A673 (cell line): ENCODE measurements around the gene KCND3. TPM values are rescaled to one million over a fixed set of nuclear protein-coding genes. Genes with fewer than 3 reads are reported as not detected.

Source experiments
- BruUV-seq: library from RNA; stranded (reverse); fragments of 400-500 nt; replicated peaks from 2 replicates; lab custom pipeline; 2021; lab: Mats Ljungman, UMichigan
- CTCF ChIA-PET: fragments of 300-600 bp; sonication (Branson Sonifier 250); formaldehyde crosslinking; loops from one replicate; lab custom pipeline; 2022; ENCODE audit warnings: antibody characterized with exemption; lab: Charles Lee
- POLR2A ChIA-PET: fragments of 300-600 bp; sonication (Branson Sonifier 250); formaldehyde crosslinking; loops from one replicate; lab custom pipeline; 2022; ENCODE audit warnings: antibody characterized with exemption; ENCODE audit not compliant: low non-redundant PET; lab: Charles Lee
- DNase-seq: peaks from one replicate; pipeline ENCODE4 v3.0.0-alpha.2; 2015; ENCODE audit warnings: low spot score
- H3K27ac ChIP-seq: fragments of 200-600 bp; sonication (generic); 2 replicates; pipeline ENCODE4 v1.5.1; 2016; ENCODE audit warnings: mixed run types, low read depth, mild to moderate bottlenecking, mixed read lengths, antibody characterized with exemption, low read length; ENCODE audit not compliant: poor library complexity, severe bottlenecking
- H3K27me3 ChIP-seq: fragments of 200-600 bp; sonication (generic); replicated peaks from 2 replicates; pipeline ENCODE4 v1.6.1; 2017; ENCODE audit warnings: mixed run types, low read depth, mild to moderate bottlenecking, mixed read lengths, antibody characterized with exemption, low read length; ENCODE audit not compliant: insufficient read depth, poor library complexity
- H3K36me3 ChIP-seq: fragments of 200-600 bp; sonication (generic); 2 replicates; pipeline ENCODE4 v1.6.1; 2016; ENCODE audit warnings: mixed run types, mild to moderate bottlenecking, mixed read lengths, antibody characterized with exemption, low read length; ENCODE audit not compliant: insufficient read depth, poor library complexity, severe bottlenecking
- H3K4me1 ChIP-seq: fragments of 200-600 bp; sonication (generic); 2 replicates; pipeline ENCODE4 v1.6.1; 2017; ENCODE audit warnings: mixed run types, mild to moderate bottlenecking, mixed read lengths, antibody characterized with exemption, low read length; ENCODE audit not compliant: insufficient read depth, poor library complexity, severe bottlenecking
- H3K4me3 ChIP-seq: fragments of 200-600 bp; sonication (generic); 2 replicates; pipeline ENCODE4 v1.5.1; 2016; ENCODE audit warnings: low read depth, mixed run types, mild to moderate bottlenecking, mixed read lengths, low read length; ENCODE audit not compliant: poor library complexity, severe bottlenecking
- H3K9me3 ChIP-seq: fragments of 200-600 bp; sonication (generic); 2 replicates; pipeline ENCODE4 v1.6.1; 2016; ENCODE audit warnings: mixed run types, low read depth, mild to moderate bottlenecking, mixed read lengths, antibody characterized with exemption, low read length; ENCODE audit not compliant: poor library complexity, severe bottlenecking
- CTCF ChIP-seq: fragments of 300-800, 200-600 bp; sonication (generic); conservative IDR thresholded peaks from 2 replicates; pipeline ENCODE4 v1.5.1; 2017; ENCODE audit warnings: low read depth, mild to moderate bottlenecking, antibody characterized with exemption, low read length, moderate library complexity, mixed read lengths
- EZH2 ChIP-seq: fragments of 200-600 bp; sonication (generic); IDR thresholded peaks from 2 replicates; pipeline ENCODE4 v1.6.1; 2017; ENCODE audit warnings: borderline replicate concordance, low read depth, mild to moderate bottlenecking, mixed read lengths, antibody characterized with exemption, low read length; ENCODE audit not compliant: poor library complexity, severe bottlenecking
- intact Hi-C: fragments of 100-400 bp; cut with micrococcal nuclease; formaldehyde crosslinking; loops from one replicate; pipeline ENCODE4 v1.10.0; 2022; ENCODE audit not compliant: unreplicated experiment
- total RNA-seq: library from RNA; stranded (reverse); gene quantifications from 2 replicates; pipeline ENCODE4 v1.2.3, GENCODE V29; 2021

The KCND3 gene
- total RNA-seq, 1 experiment from 2014 or later, result not detected

- H3K4me1 ChIP-seq, result no peaks in the 10 kb centered on the region
- no peak overlapping the region for H3K4me3 ChIP-seq
- DNase-seq, result no peak
- intact Hi-C loops, result no loop called here
- POLR2A ChIA-PET, result no interaction called here
- peaks cover 24% of the 10 kb centered on the region for H3K27me3 ChIP-seq
- no peaks in the 10 kb centered on the region for H3K9me3 ChIP-seq
- no peak overlapping the region for H3K27ac ChIP-seq
- no peaks in the 10 kb centered on the region for H3K36me3 ChIP-seq
- CTCF ChIA-PET, result no interaction called here
- BruUV-seq, result no TSS peak
- no peak for TF ChIP-seq CTCF
- no peak for TF ChIP-seq EZH2
Measured at GRCh38 chr1:111956155-111956771, 33.2 kb downstream of the KCND3 start.

- no peaks in the 10 kb centered on the region for H3K9me3 ChIP-seq
- POLR2A ChIA-PET, result no interaction called here
Measured at GRCh38 chr1:111955755-111956154, 33.7 kb downstream of the KCND3 start.

GRCh38 chr1:111953797-111954196 is 35.7 kb downstream of the KCND3 start:
- H3K27me3 ChIP-seq, result peaks cover 16% of the 10 kb centered on the region
- CTCF ChIA-PET, result no interaction called here

More at GRCh38 chr1:111955755-111956154, 33.7 kb downstream of the KCND3 start:
- TF ChIP-seq EZH2, result no peak
- TF ChIP-seq CTCF, result no peak
- H3K36me3 ChIP-seq, result no peaks in the 10 kb centered on the region
- no peak overlapping the region for H3K27ac ChIP-seq
- no peaks in the 10 kb centered on the region for H3K4me1 ChIP-seq
- peaks cover 23% of the 10 kb centered on the region for H3K27me3 ChIP-seq
- CTCF ChIA-PET, result no interaction called here
- no peak overlapping the region for H3K4me3 ChIP-seq
- intact Hi-C loops, result no loop called here
- no TSS peak for BruUV-seq
- peak; percentile 5 for DNase-seq

More at GRCh38 chr1:111953797-111954196, 35.7 kb downstream of the KCND3 start:
- Histone ChIP-seq H3K4me1 (no peaks in the 10 kb centered on the region), H3K27ac (no peak overlapping the region), H3K4me3 (no peak overlapping the region), H3K9me3 (no peaks in the 10 kb centered on the region), H3K36me3 (no peaks in the 10 kb centered on the region)
- intact Hi-C loops, result no loop called here
- no TSS peak for BruUV-seq
- no peak for TF ChIP-seq EZH2
- TF ChIP-seq CTCF, result no peak
- POLR2A ChIA-PET, result no interaction called here
- DNase-seq, result no peak
